Measurements from ENCODE around the gene AGO1. TPM values are rescaled to one million over a fixed set of nuclear protein-coding genes. Genes with fewer than 3 reads are reported as not detected.
"Not testable (repeated sequence)": the region's sequence is repeated elsewhere in the genome, so short reads cannot be mapped to it uniquely, and the experiment has no call there.

The AGO1 gene
- polyA plus RNA-seq, 1 experiment = 14.8 TPM

- ChIA-PET CTCF (no interaction called here), POLR2A (no interaction called here)
These were observed 3.8 kb downstream of the AGO1 start for GRCh38 chr1:35886577-35887431.

GRCh38 chr1:35887508-35887907, 4.5 kb downstream of the AGO1 start:
- no peak for TF ChIP-seq CTCF (IDR thresholded peaks at IDR 0.05; ENCODE audit: low read depth, low read length)
- Histone ChIP-seq H3K9me3 (ENCODE audit: control insufficient read depth, insufficient read depth, low read length) (no peaks in the 10 kb centered on the region; the same call in 1 of the 2 replicates), H3K27me3 (ENCODE audit: control insufficient read depth, insufficient read depth, low read length) (no peaks in the 10 kb centered on the region), H3K4me3 (ENCODE audit: low read depth, low read length) (no peak overlapping the region), H3K27ac (ENCODE audit: low read depth, low read length) (no peak overlapping the region)
- no peak for DNase-seq (ENCODE audit: low read depth, low spot score)
- ChIA-PET POLR2A (no interaction called here), CTCF (no interaction called here)

More at GRCh38 chr1:35886577-35887431, 3.8 kb downstream of the AGO1 start:
- H3K27me3 ChIP-seq (ENCODE audit: control insufficient read depth, insufficient read depth, low read length) = no peaks in the 10 kb centered on the region
- no peak for TF ChIP-seq CTCF (IDR thresholded peaks at IDR 0.05; ENCODE audit: low read depth, low read length)
- H3K27ac ChIP-seq (ENCODE audit: low read depth, low read length) = no peak overlapping the region
- no peak overlapping the region for H3K4me3 ChIP-seq (ENCODE audit: low read depth, low read length)
- H3K9me3 ChIP-seq (ENCODE audit: control insufficient read depth, insufficient read depth, low read length) = no peaks in the 10 kb centered on the region; the same call in 1 of the 2 replicates
- no peak for DNase-seq (ENCODE audit: low read depth, low spot score)

- no peak for TF ChIP-seq CTCF (IDR thresholded peaks at IDR 0.05; ENCODE audit: low read depth, low read length)
- DNase-seq (ENCODE audit: low read depth, low spot score) = no peak
- Histone ChIP-seq H3K4me3 (ENCODE audit: low read depth, low read length) (no peak overlapping the region), H3K27me3 (ENCODE audit: control insufficient read depth, insufficient read depth, low read length) (no peaks in the 10 kb centered on the region), H3K9me3 (ENCODE audit: control insufficient read depth, insufficient read depth, low read length) (no peaks in the 10 kb centered on the region; the same call in 1 of the 2 replicates), H3K27ac (ENCODE audit: low read depth, low read length) (no peak overlapping the region)
- CTCF ChIA-PET = no interaction called here
- POLR2A ChIA-PET = no interaction called here
These were observed 5.2 kb downstream of the AGO1 start for GRCh38 chr1:35888255-35888654.

- H3K9me3 ChIP-seq (ENCODE audit: control insufficient read depth, insufficient read depth, low read length); CTCF ChIA-PET; POLR2A ChIA-PET; DNase-seq (ENCODE audit: low read depth, low spot score); H3K4me3 ChIP-seq (ENCODE audit: low read depth, low read length); H3K27me3 ChIP-seq (ENCODE audit: control insufficient read depth, insufficient read depth, low read length); H3K27ac ChIP-seq (ENCODE audit: low read depth, low read length): not testable (repeated sequence)
These were observed 6.0 kb downstream of the AGO1 start for GRCh38 chr1:35888981-35889380.

GRCh38 chr1:35893051-35893879, 10.3 kb downstream of the AGO1 start:
- ChIA-PET CTCF (interaction anchor here (1.5 to 2.8 kb wide), 2 partner anchors 10 to 11 kb away, joined by 6 to 10 read pairs; partner anchors contain the start of gene AGO1), POLR2A (no interaction called here)
- no peak for TF ChIP-seq CTCF (IDR thresholded peaks at IDR 0.05; ENCODE audit: low read depth, low read length)

More at GRCh38 chr1:35893051-35893879, 10.3 kb downstream of the AGO1 start:
- Histone ChIP-seq H3K27me3 (ENCODE audit: control insufficient read depth, insufficient read depth, low read length) (no peaks in the 10 kb centered on the region), H3K9me3 (ENCODE audit: control insufficient read depth, insufficient read depth, low read length) (no peaks in the 10 kb centered on the region), H3K4me3 (ENCODE audit: low read depth, low read length) (no peak overlapping the region), H3K27ac (ENCODE audit: low read depth, low read length) (no peak overlapping the region)
- no peak for DNase-seq (ENCODE audit: low read depth, low spot score)

Measured in AG04450 (cell line).